Activated CD8-positive, alpha-beta memory T cell treated with anti-CD3 and anti-CD28 coated beads, Interleukin-2, amount 50 U/mL, for 24 hours (primary cell): ENCODE data around the gene SCN4B.

Source experiments
- DNase-seq: peaks from one replicate; pipeline ENCODE4 v3.0.0-alpha.2; 2020; ENCODE audit errors: extremely low read depth

Gene SCN4B

DNA sequence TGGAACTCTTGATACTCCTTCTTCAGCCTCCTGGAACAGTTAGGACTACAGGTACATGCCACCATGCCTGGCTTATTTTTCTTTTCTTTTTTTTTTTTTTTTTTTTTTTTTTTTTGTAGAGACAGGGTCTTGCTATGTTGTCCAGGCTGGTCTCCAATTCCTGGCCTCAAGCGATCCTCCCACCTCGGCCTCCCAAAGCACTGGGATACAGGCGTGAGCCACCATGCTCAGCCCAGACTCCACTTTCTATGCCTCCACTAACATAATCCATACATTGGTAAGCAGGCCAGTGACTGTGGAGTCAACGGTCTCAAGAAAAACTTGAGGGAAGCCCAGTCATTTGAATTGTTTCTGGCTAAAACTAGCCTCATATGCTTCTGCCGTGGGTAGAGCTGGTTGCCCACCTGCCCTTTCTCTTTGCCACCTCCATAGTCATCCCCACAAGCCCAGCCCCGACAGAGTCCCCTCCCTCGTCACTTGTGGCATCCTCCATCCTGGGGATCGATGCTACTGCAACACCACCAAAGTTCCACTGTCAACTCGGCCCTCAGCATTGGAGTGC is 21.5 kb upstream of the SCN4B start:
- DNase-seq = no peak

- no peak for DNase-seq
Measured at GRCh38 chr11:118172356-118172755, 19.7 kb upstream of the SCN4B start.

- peak; percentile 35 for DNase-seq
Measured at GRCh38 chr11:118171269-118172062, 18.8 kb upstream of the SCN4B start.

DNA sequence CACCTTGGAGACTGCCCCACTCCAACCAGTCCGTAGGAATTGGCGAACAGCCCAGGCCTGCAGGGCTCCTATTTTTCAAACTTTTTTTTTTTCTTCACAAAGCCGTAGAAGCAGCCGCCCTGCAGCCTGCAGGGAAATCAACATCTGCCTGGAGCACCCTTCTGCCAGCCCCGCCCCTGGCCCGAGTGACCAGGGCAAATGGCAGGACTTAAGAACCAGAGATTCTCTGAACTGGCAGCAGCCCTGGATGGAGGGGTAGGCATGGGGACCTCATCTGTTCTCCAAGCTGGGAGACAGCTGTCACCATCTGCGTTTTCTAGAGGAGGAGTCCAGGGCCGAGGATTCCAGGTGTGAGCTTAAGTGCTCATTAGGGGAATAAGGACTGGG is 18.3 kb upstream of the SCN4B start:
- DNase-seq = no peak

- DNase-seq = no peak
Measured at GRCh38 chr11:118170231-118170630, 17.6 kb upstream of the SCN4B start.

DNA sequence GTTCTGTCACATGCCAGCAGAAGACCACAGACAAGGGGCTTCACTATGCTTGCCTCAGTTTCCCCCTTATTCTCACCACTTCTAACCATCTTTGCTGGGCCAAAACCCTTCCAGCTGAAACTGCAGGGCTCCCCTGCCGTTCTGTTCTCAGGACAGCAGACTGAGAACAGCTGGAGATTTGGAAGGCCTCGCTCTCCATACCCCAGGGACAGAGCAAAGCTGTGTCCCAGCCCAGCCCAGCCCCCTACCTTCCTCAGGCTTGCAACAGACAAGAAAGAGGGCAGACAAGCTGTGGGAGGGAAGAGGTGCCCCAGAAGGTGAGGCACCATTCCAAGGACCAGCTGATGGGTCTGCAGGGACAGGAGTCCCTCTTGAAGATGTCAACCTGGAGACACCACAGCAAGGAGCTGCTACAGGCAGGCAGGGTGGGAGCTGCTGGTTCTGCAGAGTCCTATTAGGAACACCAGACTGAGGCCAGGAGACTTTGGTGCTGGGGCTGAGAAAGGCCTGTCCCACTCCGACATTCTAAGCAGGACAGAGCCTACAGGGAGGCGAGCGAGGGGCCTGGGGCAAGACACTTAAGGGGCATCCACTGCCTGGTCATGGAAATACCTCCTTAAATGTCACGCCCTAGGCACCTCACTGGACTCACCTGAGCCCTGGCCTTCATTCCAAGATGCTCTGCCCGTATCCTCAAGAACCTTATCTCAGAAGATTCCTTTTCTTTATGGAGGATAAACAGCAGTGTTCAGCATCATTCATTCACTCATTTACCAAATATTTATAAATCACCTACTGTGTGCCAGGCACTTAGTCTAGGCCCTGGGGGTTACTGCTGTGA is 16.9 kb upstream of the SCN4B start:
- no peak for DNase-seq

- no peak for DNase-seq
Measured at GRCh38 chr11:118168751-118169150, 16.1 kb upstream of the SCN4B start.

- DNase-seq = no peak
Measured at GRCh38 chr11:118168316-118168715, 15.7 kb upstream of the SCN4B start.

- no peak for DNase-seq
Measured at GRCh38 chr11:118167906-118168305, 15.3 kb upstream of the SCN4B start.

GRCh38 chr11:118167253-118167652 is 14.6 kb upstream of the SCN4B start:
- DNase-seq = no peak

GRCh38 chr11:118166641-118167040 is 14.0 kb upstream of the SCN4B start:
- no peak for DNase-seq

GRCh38 chr11:118164885-118165284 is 12.3 kb upstream of the SCN4B start:
- no peak for DNase-seq

GRCh38 chr11:118163494-118163893 is 10.9 kb upstream of the SCN4B start:
- no peak for DNase-seq

DNA sequence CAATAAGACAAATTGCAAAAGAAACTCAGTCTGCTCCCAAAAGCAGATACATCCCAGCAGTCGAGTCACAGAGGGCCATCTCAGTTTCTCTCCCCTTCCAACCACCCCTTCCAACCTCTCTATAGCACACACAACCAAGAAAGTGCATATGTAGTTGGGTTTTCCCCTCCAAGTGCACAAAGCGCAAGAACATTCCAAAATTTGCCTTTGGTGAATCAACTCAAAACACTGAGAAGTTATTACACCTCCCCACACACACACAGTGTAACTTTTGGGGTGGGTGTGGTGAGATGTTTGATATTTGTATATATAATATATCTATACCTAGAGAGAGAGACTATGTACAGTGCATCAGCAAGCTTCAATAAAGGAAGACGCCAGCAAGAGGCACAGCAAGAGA is 10.2 kb upstream of the SCN4B start:
- no peak for DNase-seq

DNA sequence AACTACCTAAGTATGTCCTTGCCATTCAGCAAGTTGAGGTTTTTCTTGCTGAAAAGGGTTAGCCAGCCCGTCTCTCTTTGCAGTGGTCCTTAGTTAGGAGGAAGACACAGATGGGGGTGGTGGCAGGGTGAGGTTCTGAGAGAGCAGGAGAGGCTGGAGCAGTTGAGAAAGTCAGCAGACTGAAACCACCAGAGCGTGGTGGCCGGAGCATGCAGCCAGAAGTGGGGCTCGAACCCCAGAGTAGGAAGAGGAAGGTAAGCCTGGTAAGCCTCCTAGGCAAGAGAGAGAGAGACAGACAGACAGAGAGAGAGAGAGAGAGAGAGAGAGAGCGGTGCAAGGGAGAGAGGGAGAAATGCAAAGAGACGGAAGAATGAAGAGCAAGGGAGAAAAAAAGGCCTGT is 9.2 kb upstream of the SCN4B start:
- no peak for DNase-seq

GRCh38 chr11:118157186-118157895 is 4.7 kb upstream of the SCN4B start:
- DNase-seq = no peak

GRCh38 chr11:118156531-118157185 is 4.0 kb upstream of the SCN4B start:
- DNase-seq = no peak

DNA sequence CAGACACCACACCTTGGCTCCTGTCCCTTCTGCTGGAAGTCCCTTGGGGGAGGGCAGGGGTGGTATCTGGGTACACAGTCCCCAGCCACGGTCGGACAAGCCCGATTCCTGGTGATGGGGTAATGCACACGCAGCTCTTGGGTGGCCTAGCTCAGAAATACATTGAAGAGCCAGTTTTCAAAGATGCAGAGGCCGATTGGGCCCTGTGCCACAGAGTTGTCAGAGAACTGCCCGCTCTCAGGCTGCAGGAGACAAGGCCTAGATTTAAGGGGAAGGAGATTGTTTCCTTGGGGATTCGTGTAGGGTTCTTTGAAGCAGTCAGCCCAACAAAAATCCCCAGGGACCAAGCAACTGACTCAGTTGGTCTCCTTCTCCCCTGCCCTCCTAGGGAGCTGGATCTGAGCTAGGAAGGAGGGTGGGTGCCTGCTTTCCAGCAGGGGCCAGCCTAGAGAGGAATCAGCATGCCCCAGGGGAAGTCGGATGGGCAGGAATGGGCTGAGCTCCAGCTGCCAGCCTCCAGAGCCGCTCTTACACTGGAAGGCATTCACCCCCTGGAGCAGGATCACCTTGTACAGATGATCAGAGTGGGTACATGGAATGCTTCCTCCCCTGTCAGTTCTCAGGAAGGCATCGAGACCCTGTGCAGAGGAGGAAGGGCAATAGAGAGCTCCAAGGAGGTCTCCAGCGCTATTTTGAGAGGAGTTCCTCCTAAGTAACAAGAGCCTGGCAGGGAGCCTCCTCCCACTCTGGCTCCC is 3.3 kb upstream of the SCN4B start:
- no peak for DNase-seq

DNA sequence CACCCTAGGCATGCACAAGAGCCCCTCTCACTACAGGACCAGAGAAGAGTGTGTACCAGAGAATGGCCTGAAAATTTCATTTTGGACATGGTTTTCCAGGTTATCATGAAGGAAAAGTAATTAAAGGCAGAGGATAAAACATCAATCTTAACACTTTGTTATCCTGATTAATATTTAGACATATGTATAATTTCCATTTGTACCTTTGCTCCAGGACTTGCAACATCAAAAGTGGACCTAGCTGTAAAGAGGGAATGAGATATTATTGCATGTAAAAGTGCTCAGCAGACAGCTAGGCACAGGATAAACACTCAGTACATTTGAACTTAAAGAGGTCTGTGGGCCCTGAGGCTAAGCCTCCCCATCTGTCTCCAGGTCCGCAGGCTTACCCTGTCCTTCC is 2.0 kb upstream of the SCN4B start:
- DNase-seq = no peak

- DNase-seq = no peak
Measured at GRCh38 chr11:118153976-118154375, 1.4 kb upstream of the SCN4B start.

- DNase-seq = no peak
Measured at GRCh38 chr11:118153516-118153915, 893 bp upstream of the SCN4B start.
